ENCODE measurements around the gene PROCR.
"Not testable (repeated sequence)": the region's sequence is repeated elsewhere in the genome, so short reads cannot be mapped to it uniquely, and the experiment has no call there.

Gene PROCR

DNA sequence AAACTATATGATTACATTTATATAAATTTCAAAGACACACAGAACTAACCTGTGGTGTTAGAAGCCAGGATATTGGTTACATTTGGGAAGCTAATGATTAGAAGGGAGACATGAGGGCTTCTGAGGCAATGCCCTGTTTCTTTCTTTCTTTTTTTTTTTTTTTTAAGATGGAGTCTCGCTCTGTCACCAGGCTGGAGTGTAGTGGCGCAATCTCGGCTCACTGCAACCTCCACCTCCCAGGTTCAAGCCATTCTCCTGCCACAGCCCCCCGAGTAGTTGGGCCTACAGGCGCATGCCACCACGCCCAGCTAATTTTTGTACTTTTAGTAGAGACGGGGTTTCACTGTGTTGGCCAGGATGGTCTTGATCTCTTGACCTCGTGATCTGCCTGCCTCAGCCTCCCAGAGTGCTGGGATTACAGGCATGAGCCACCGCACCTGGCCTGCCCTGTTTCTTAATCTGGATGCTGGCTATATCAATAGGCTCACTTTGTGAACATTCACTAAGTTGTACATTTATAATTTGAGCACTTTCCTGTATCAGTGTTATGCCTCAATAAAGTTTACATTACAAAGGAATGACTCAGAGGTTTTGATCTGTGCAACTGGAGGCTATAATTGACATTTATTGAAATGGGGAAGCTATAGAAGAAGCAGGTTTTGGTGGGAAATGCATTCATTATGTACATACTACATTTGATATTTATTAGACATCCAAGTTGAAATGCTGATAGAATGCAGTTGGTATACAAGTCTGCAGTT lies 21.3 kb downstream of the PROCR start:
- not testable (repeated sequence) for DNase-seq (ENCODE audit: low spot score)

GRCh38 chr20:35196313-35196712 lies 24.4 kb downstream of the PROCR start:
- DNase-seq (ENCODE audit: low spot score) = no peak

DNA sequence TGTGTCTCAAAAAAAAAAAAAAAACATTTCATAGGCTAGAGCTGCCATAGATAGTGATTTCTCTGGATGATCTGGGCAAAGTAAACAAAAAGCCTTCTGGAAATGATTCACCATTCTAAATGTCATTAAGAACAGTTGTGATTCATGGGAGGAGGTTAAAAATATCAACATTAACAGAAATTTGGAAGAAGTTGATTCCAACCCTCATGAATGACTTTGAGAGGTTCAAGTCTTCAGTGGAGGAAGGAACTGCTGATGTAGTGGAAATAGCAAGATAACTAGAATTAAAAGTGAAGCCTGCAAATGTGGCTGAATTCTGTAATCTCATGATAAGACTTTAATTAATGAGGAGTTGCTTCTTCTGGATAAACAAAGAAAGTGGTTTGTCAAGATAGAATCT lies 27.9 kb downstream of the PROCR start:
- no peak for DNase-seq (ENCODE audit: low spot score)

DNA sequence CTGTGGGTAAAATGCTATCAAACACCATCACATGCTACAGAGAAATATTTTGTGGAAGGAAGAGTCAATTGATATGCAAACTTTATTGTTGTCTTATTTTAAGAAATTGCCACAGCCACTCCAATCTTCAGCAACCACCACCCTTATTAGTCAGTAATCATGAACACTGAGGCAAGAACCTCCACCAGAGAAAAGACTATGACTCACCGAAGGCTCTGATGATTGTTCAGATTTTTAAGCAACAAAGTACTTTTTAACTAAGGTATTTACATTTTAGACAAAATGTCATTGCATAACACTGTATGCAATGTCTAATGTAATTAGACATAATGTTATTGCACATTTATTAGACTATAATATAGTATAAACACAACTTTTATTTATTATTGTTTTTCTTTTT lies 28.4 kb downstream of the PROCR start:
- DNase-seq (ENCODE audit: low spot score) = no peak

GRCh38 chr20:35201467-35201866 lies 29.6 kb downstream of the PROCR start:
- not testable (repeated sequence) for DNase-seq (ENCODE audit: low spot score)

DNA sequence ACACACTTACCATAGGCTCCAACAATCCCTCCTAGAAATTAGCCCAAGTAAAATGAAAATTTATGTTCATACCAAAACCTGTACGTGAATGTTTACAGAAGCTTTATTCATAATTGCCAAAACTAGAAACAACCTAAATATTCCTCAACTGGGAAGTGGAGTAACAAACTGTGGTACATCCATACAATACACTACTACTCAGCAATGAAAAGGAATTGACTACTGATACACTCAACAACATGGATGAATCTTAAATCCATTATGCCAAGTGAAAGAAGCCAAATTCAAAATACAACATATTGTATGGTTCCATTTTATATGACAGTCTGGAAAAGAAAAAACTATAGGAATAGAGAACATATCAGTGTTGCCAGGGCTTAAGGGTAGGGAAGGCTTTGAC lies 34.9 kb downstream of the PROCR start:
- DNase-seq (ENCODE audit: low spot score) = no peak

DNA sequence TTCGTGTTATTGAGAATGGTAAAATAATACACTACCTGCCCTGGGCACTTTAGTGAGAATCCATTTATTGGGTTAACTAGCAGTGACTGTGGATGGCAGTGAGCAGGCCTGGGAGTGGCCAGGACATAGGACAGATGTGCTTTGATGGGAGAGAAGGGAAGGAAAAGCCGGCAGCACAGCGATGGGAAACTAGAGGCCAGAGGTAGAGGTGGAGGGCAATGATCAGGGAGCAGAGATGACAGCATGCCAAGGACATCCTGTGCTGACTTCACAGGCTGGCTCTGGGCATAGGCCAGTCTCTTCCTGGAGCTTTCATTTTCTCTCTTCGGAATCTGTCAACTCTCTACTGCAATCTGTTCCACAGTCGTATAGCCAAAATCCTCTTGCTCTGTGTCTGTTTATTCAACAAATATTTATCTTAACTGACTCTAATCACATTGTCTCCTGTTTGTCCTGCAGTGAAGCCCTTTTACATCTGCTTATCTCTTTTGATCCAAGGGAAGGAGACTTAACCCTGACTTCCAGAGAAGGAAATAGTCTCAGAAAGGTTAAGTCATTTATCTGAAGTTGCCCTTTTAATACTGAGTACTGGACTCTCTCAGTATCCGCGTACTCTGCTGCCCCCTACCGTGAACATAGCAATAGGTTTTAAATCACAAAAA lies 36.2 kb downstream of the PROCR start:
- DNase-seq (ENCODE audit: low spot score) = peak; percentile 77

DNA sequence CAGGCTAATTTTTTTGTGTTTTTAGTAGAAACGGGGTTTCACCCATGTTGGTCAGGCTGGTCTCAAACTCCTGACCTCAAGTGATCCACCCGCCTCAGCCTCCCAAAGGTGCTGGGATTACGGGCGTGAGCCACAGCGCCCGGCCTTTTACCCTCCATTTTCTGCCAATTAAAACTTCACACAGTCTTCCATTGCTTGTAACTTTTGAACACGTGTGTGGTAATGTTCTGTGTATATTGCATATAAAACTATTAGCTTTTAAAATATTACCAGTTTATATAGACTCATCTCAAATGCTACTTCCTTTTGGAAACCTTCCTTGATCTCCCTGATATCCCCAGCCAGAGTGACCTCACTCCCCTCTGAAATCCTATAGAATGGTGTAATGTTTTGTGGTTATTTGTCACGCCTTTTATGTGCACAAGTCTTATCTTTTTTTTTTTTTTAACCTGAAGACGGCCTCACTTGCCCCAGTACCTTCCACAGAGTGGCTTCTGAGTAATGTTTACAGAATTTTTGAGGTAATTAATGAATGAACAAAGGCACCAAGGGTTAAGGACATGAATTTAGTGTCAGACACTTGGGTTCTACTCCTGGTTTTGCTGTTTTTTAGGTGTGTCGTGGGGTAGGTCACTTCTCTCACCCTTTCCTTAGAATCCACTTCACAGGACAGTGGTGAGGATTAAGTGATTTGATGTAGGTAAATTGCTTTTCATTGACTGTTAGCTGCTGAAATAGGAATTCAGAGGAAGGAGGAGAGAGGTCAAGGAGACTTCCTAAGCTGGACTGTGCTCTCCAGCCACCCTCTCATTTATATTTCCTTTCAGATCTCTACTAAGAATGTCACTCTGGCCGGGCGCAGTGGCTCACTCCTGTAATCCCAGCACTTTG lies 43.4 kb downstream of the PROCR start:
- no peak for DNase-seq (ENCODE audit: low spot score)

GRCh38 chr20:35216541-35216940 lies 44.7 kb downstream of the PROCR start:
- no peak for DNase-seq (ENCODE audit: low spot score)

DNA sequence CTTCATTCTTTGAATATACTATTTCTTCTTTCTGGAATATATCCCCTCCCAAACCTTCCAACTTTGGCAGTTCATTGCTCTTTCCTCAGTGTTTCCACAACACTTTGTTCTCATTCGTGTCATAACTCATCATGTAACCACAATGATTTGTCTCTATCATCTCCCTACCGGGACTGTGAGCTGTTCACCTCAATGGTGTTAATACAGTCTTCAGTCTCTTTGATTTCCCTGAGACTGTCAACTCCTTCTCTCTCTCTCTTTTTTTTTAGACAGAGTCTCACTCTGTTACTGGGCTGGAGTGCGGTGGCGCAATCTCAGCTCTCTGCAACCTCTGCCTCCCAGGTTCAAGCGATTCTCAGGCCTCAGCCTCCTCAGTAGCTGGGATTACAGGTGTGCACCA lies 52.1 kb downstream of the PROCR start:
- no peak for DNase-seq (ENCODE audit: low spot score)

- DNase-seq (ENCODE audit: low spot score) = no peak
These were observed 52.7 kb downstream of the PROCR start for GRCh38 chr20:35224536-35224935.

DNA sequence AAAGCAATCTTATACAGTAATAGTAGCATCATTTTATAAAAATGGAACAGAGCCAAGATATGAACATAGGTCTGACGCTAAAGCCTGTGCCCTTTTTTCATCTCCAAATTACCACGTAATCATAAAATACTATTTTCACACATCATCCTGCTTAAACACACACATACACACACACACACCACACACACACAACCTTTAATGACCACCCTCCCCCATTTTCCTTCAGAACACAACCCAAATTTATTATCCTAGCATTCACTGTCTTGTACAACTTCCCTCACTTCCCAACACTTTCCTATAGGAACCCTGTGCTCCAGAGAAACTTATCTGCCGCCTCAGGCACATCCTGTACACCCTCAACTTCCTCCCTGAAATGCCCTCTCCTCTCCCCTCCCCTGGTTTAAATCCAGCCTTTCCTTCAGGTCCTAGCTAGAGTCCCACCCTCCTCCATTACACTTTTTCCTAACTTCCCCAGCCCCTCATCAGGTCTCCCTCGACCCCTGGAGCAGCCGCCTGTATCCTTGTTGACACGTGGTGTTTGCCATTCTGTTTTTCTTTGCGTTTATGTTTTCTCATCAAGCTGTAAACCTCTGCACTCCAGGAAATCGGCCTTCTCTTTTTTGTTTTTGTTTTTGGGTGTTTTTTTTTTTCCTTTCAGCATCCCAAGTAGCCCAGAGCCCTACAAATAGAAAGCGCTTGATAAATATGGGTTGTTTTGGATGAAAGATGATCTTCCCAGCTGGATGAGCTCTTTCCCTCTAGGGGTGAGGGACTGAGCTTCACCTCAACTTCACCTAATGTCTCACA lies 53.6 kb downstream of the PROCR start:
- DNase-seq (ENCODE audit: low spot score) = no peak

DNA sequence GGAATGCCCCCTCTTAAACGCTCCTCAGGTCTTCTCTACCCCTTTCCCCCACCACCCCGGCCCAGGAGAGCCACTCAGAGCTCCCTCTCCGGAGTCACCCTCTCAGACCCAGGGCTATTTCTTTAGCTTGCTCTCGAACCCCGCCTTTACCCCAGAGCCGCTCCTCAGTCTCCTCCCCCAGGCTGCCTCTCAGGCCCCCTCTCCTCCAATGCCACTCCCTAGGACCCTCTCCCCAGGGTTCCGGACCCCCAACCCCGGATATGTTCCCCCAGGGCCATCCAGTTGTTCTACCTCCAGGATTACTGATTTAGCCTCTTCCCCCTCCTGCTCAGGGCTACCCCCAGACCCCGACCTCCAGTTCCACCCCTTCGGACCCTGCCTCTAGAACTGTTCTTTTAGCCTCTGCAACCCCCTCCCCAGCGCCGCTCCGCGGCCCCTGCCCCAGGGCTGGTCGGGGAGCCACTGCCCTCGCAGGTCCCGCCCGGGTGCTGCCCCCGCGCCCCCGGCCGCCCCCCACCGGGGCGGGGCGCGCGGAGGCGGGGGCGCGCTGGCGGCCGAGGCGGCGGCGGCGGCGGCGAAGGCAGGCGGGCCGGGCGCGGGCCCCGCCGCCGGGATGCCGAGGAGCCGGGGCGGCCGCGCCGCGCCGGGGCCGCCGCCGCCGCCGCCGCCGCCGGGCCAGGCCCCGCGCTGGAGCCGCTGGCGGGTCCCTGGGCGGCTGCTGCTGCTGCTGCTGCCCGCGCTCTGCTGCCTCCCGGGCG lies 54.4 kb downstream of the PROCR start, which contains the start of gene MMP24:
Gene MMP24 (plus strand): TSS at position 565 of the 758 bp plus-strand sequence. CDS start 49 bp downstream, at position 614.
- DNase-seq (ENCODE audit: low spot score) = no peak

Data from activated CD4-positive, alpha-beta T cell treated with anti-CD3 and anti-CD28 coated beads, Interleukin-2, Interleukin-4, amounts not matched to agents 100 ng/mL and 50 ng/mL, durations not matched to agents 16 hours and 8 hours (primary cell).